ENCODE data around the gene DPP7.

DNA sequence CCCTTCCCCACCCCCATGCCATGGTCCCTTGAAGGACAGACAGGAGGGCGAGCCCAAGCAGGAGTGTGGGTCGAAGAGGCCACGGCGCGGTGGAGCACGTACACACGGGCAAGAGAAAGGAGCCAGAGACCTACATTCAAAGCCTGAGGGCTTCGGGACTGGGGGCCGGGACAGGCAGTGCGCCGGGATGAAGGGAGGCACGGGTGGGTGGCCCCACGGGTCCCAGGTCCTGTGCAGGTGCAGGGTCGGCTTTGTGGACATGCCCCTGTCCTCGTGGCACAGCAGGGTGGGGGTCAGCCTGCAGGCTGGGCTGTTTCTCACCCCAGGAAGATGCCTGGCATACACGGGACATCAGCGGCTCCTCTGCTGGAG, 45.5 kb upstream of the DPP7 start:
- TF ChIP-seq BHLHE40 (IDR thresholded peaks at IDR 0.05; ENCODE audit: low read depth, low read length) (no peak), NFE2L2 (IDR thresholded peaks at IDR 0.05; ENCODE audit: low read depth, low read length) (no peak), POLR2A (IDR thresholded peaks at IDR 0.05; ENCODE audit: low read depth, low read length) (no peak)
- TF ChIP-seq, protein P1, sequence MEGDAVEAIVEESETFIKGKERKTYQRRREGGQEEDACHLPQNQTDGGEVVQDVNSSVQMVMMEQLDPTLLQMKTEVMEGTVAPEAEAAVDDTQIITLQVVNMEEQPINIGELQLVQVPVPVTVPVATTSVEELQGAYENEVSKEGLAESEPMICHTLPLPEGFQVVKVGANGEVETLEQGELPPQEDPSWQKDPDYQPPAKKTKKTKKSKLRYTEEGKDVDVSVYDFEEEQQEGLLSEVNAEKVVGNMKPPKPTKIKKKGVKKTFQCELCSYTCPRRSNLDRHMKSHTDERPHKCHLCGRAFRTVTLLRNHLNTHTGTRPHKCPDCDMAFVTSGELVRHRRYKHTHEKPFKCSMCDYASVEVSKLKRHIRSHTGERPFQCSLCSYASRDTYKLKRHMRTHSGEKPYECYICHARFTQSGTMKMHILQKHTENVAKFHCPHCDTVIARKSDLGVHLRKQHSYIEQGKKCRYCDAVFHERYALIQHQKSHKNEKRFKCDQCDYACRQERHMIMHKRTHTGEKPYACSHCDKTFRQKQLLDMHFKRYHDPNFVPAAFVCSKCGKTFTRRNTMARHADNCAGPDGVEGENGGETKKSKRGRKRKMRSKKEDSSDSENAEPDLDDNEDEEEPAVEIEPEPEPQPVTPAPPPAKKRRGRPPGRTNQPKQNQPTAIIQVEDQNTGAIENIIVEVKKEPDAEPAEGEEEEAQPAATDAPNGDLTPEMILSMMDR (conservative IDR thresholded peaks at IDR 0.05; ENCODE audit: low read depth, low read length): no peak

Data from IMR-90 (cell line).